Suprapubic skin (tissue), 3 donors: ENCODE results near the gene GJA9.

Source experiments
- CTCF ChIP-seq, 2 donors: fragments of 200-600 bp in 1 of 2; fragments of 450-650 bp in 1 of 2; sonication (generic) in 1 of 2; IDR thresholded peaks; one replicate each; pipeline ENCODE4 v1.5.1; 2016 to 2019; ENCODE audit warnings: antibody characterized with exemption in 2 of 2, mild to moderate bottlenecking in 1 of 2, moderate library complexity in 1 of 2
- POLR2A ChIP-seq, 2 donors: fragments of 450-650 bp; IDR thresholded peaks; one replicate each; pipeline ENCODE4 v1.6.1; 2017; ENCODE audit warnings: antibody characterized with exemption in 2 of 2, mild to moderate bottlenecking in 2 of 2, moderate library complexity in 2 of 2

DNA sequence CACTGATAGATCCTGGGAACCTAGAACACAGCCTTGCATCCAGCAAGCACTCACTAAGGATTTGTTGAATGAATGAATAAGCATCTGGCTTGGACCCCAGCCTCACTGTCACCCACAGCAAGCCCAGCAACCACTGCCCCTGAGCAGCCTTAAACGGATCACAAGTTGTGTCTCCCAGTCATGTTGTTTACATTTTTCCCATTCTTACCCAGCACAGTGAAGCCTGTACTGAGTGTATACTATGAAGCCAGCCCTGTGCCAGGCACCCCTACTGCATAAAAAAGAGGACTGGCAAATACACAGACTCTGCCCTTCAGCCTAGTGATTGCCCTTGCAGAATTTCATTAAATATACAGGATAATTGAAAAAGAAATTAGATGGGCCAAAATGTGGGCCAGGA, 52.0 kb downstream of the GJA9 start:
- TF ChIP-seq CTCF (IDR thresholded peaks at IDR 0.05) (no peak), POLR2A (IDR thresholded peaks at IDR 0.05) (no peak)
